Panc1 (cell line): ENCODE results near the gene RAD50. TPM values are rescaled to one million over a fixed set of nuclear protein-coding genes. Genes with fewer than 3 reads are reported as not detected.

Experiments
- ATAC-seq: fragments of 200-7000 bp; cut with Tn5 transposase; 2 replicates; pipeline ENCODE4 v1.9.1; 2020; ENCODE audit warnings: mild to moderate bottlenecking, moderate library complexity
- BruUV-seq: library from RNA; stranded (reverse); fragments of 400-500 nt; replicated peaks from 2 replicates; lab custom pipeline; 2021; lab: Mats Ljungman, UMichigan
- CTCF ChIA-PET: fragments of 300-600 bp; sonication (Branson Sonifier 250); formaldehyde crosslinking; loops from one replicate; lab custom pipeline; 2022; ENCODE audit warnings: antibody characterized with exemption; lab: Charles Lee
- POLR2A ChIA-PET: fragments of 300-600 bp; sonication (Branson Sonifier 250); formaldehyde crosslinking; loops from one replicate; lab custom pipeline; 2022; ENCODE audit warnings: antibody characterized with exemption; lab: Charles Lee
- DNase-seq: peaks from one replicate; pipeline ENCODE4 v3.0.0-alpha.2; 2010; ENCODE audit warnings: low read depth, low spot score
- H3K27ac ChIP-seq: 2 replicates; pipeline ENCODE4 v1.5.1; 2011; ENCODE audit warnings: mild to moderate bottlenecking, low read length, inconsistent platforms
- H3K27me3 ChIP-seq: fragments of 200-500 bp; sonication (Bioruptor generic); 2 replicates; pipeline ENCODE4 v1.6.0; 2014; ENCODE audit warnings: low read length, inconsistent platforms; ENCODE audit not compliant: control insufficient read depth, insufficient read depth
- H3K36me3 ChIP-seq: fragments of 200-500 bp; sonication (Bioruptor generic); 2 replicates; pipeline ENCODE4 v1.5.1; 2014; ENCODE audit warnings: inconsistent platforms, mild to moderate bottlenecking, low read length, moderate library complexity; ENCODE audit not compliant: control insufficient read depth, insufficient read depth
- H3K4me1 ChIP-seq: 2 replicates; pipeline ENCODE4 v1.5.1; 2011; ENCODE audit warnings: inconsistent platforms, mild to moderate bottlenecking, low read length, moderate library complexity; ENCODE audit not compliant: control insufficient read depth, insufficient read depth
- H3K4me3 ChIP-seq, 2 experiments: 2 replicates each; pipeline ENCODE4 v1.5.1; 2011 to 2012; ENCODE audit warnings: low read depth in 2 of 2, low read length in 2 of 2, mild to moderate bottlenecking in 2 of 2, inconsistent platforms in 1 of 2, moderate library complexity in 1 of 2
- H3K9me3 ChIP-seq: fragments of 200-500 bp; sonication (Bioruptor generic); 2 replicates; pipeline ENCODE4 v1.5.1; 2014; ENCODE audit warnings: low read depth, mild to moderate bottlenecking, inconsistent platforms, low read length, moderate library complexity; ENCODE audit not compliant: control insufficient read depth, insufficient read depth
- CTCF ChIP-seq: fragments of 450-650 bp; IDR thresholded peaks from 2 replicates; pipeline ENCODE4 v1.5.1; 2017; ENCODE audit warnings: mild to moderate bottlenecking
- POLR2AphosphoS5 ChIP-seq: IDR thresholded peaks from 2 replicates; pipeline ENCODE4 v1.6.1; 2012; ENCODE audit warnings: mild to moderate bottlenecking, low read depth, low read length, moderate library complexity
- REST ChIP-seq, 2 experiments: IDR thresholded peaks; 2 replicates each; pipeline ENCODE4 v1.6.1; 2011 to 2012; ENCODE audit warnings: low read depth in 2 of 2, control low read depth in 1 of 2, low read length in 1 of 2, mild to moderate bottlenecking in 1 of 2, moderate library complexity in 1 of 2; ENCODE audit not compliant: insufficient read depth in 1 of 2
- SIN3A ChIP-seq: IDR thresholded peaks from 2 replicates; pipeline ENCODE4 v1.6.1; 2012; ENCODE audit warnings: low read depth, mild to moderate bottlenecking, low read length, moderate library complexity, borderline replicate concordance; ENCODE audit not compliant: insufficient read depth
- TCF7L2 ChIP-seq: IDR thresholded peaks from 2 replicates; pipeline ENCODE4 v1.6.1; 2011; ENCODE audit warnings: mild to moderate bottlenecking, low read depth, low read length, inconsistent platforms
- in situ Hi-C: cut with HindIII; loops from 2 replicates; pipeline ENCODE4 v1.10.0; 2016; ENCODE audit warnings: low sequenced_read_pairs, low pct_unique_long_range_greater_than_20kb
- intact Hi-C: fragments of 100-400 bp; cut with micrococcal nuclease; formaldehyde crosslinking; loops from one replicate; pipeline ENCODE4 v1.10.0; 2022; ENCODE audit not compliant: unreplicated experiment
- total RNA-seq: library from RNA; stranded (reverse); gene quantifications from one replicate; pipeline ENCODE4 v1.2.1, GENCODE V29; 2021; ENCODE audit not compliant: unreplicated experiment

RAD50 gene
- total RNA-seq, 1 experiment from 2014 or later, result 77.6 TPM

- in situ Hi-C loops, result no loop called here
- CTCF ChIA-PET, result no interaction called here
- TF ChIP-seq CTCF (no peak), REST (IDR thresholded peaks at IDR 0.05; ENCODE audit: insufficient read depth in 1 of 2, low read depth in 2 of 2, low read length in 1 of 2) (no peak), POLR2AphosphoS5 (no peak), TCF7L2 (no peak), SIN3A (no peak)
Observed at GRCh38 chr5:132665574-132666080, 108.8 kb downstream of the RAD50 start.

GRCh38 chr5:132666310-132667123, 109.7 kb downstream of the RAD50 start:
- CTCF ChIA-PET, result no interaction called here
- ATAC-seq (no peak), DNase-seq (no peak)
- H3K4me3 ChIP-seq, result no peak overlapping the region
- H3K36me3 ChIP-seq, result no peaks in the 10 kb centered on the region
- no TSS peak for BruUV-seq
- no peaks in the 10 kb centered on the region for H3K27me3 ChIP-seq
- H3K4me1 ChIP-seq, result no peaks in the 10 kb centered on the region
- H3K9me3 ChIP-seq, result no peaks in the 10 kb centered on the region
- POLR2A ChIA-PET, result no interaction called here
- H3K27ac ChIP-seq, result no peak overlapping the region
- intact Hi-C loops, result no loop called here
- in situ Hi-C loops, result no loop called here
- no peak for TF ChIP-seq POLR2AphosphoS5
- no peak for TF ChIP-seq CTCF
- no peak for TF ChIP-seq REST (IDR thresholded peaks at IDR 0.05; ENCODE audit: insufficient read depth in 1 of 2, low read depth in 2 of 2, low read length in 1 of 2)
- no peak for TF ChIP-seq SIN3A
- no peak for TF ChIP-seq TCF7L2

More at GRCh38 chr5:132665574-132666080, 108.8 kb downstream of the RAD50 start:
- intact Hi-C loops, result no loop called here
- Histone ChIP-seq H3K4me3 (no peak overlapping the region), H3K27ac (no peak overlapping the region), H3K4me1 (no peaks in the 10 kb centered on the region), H3K27me3 (no peaks in the 10 kb centered on the region), H3K9me3 (no peaks in the 10 kb centered on the region), H3K36me3 (no peaks in the 10 kb centered on the region)
- DNase-seq (no peak), ATAC-seq (no peak)
- POLR2A ChIA-PET, result no interaction called here
- no TSS peak for BruUV-seq
